CD4-positive, alpha-beta T cell treated with Interferon alpha-2 for 1 hour (primary cell): ENCODE measurements around the gene SLC35A1.
A peak's percentile ranks its signal among the peaks of the same experiment; 100 is the strongest.
"Not testable (repeated sequence)": the region's sequence is repeated elsewhere in the genome, so short reads cannot be mapped to it uniquely, and the experiment has no call there.

ENCODE experiments used
- DNase-seq, 2 donors: peaks; one replicate each; pipeline ENCODE4 v3.0.0-alpha.2; 2020 to 2022

Gene SLC35A1

GRCh38 chr6:87472525-87473418 lies at the start of gene SLC35A1:
Gene SLC35A1 (plus strand): TSS chr6:87472974. CDS start chr6:87473004, 30 bp downstream.
- peak; percentile 82 to 87 for DNase-seq

GRCh38 chr6:87426789-87427188 lies 46.0 kb upstream of the SLC35A1 start:
- no peak for DNase-seq

- DNase-seq: no peak
Observed at GRCh38 chr6:87430499-87430898, 42.3 kb upstream of the SLC35A1 start.

- no peak for DNase-seq
Observed at GRCh38 chr6:87431263-87431662, 41.5 kb upstream of the SLC35A1 start.

- DNase-seq: peak; percentile 18 to 49
Observed at GRCh38 chr6:87436435-87436834, 36.3 kb upstream of the SLC35A1 start.

- no peak for DNase-seq
Observed at GRCh38 chr6:87441711-87442110, 31.1 kb upstream of the SLC35A1 start.

- DNase-seq: no peak
Observed at GRCh38 chr6:87444362-87444761, 28.4 kb upstream of the SLC35A1 start.

GRCh38 chr6:87465051-87465450 lies 7.7 kb upstream of the SLC35A1 start:
- DNase-seq: no peak

GRCh38 chr6:87473419-87473903 lies 687 bp downstream of the SLC35A1 start:
- peak; percentile 36 to 62 for DNase-seq

- no peak for DNase-seq
Observed at GRCh38 chr6:87481931-87482330, 9.2 kb downstream of the SLC35A1 start.

- no peak for DNase-seq
Observed at GRCh38 chr6:87482366-87482765, 9.6 kb downstream of the SLC35A1 start.

GRCh38 chr6:87483929-87484328 lies 11.2 kb downstream of the SLC35A1 start:
- peak in 1 of 2 donors; percentile 11 for DNase-seq

- DNase-seq: no peak
Observed at GRCh38 chr6:87484491-87484890, 11.7 kb downstream of the SLC35A1 start.

- DNase-seq: no peak
Observed at GRCh38 chr6:87487555-87487954, 14.8 kb downstream of the SLC35A1 start.

- not testable (repeated sequence) for DNase-seq
Observed at GRCh38 chr6:87489326-87489725, 16.6 kb downstream of the SLC35A1 start.

GRCh38 chr6:87494761-87495422 lies 22.1 kb downstream of the SLC35A1 start:
- DNase-seq: no peak

- no peak for DNase-seq
Observed at GRCh38 chr6:87498048-87498447, 25.3 kb downstream of the SLC35A1 start.

GRCh38 chr6:87501809-87502572 lies 29.2 kb downstream of the SLC35A1 start:
- DNase-seq: no peak

- DNase-seq: no peak
Observed at GRCh38 chr6:87504441-87504840, 31.7 kb downstream of the SLC35A1 start.

- DNase-seq: no peak
Observed at GRCh38 chr6:87514831-87515230, 42.1 kb downstream of the SLC35A1 start.

GRCh38 chr6:87518453-87518852 lies 45.7 kb downstream of the SLC35A1 start:
- DNase-seq: no peak

GRCh38 chr6:87522686-87523085 lies 49.9 kb downstream of the SLC35A1 start:
- no peak for DNase-seq

- no peak for DNase-seq
Observed at GRCh38 chr6:87529221-87529620, 56.4 kb downstream of the SLC35A1 start.
